GM12872 (cell line): ENCODE results near the gene ROPN1L.

Source experiments
- TF ChIP-seq, protein P1 (sequence below): IDR thresholded peaks from 3 replicates; pipeline ENCODE4 v1.5.1; 2011; ENCODE audit warnings: low read depth, mild to moderate bottlenecking, low read length, moderate library complexity; ENCODE audit not compliant: insufficient read depth

The ROPN1L gene

DNA sequence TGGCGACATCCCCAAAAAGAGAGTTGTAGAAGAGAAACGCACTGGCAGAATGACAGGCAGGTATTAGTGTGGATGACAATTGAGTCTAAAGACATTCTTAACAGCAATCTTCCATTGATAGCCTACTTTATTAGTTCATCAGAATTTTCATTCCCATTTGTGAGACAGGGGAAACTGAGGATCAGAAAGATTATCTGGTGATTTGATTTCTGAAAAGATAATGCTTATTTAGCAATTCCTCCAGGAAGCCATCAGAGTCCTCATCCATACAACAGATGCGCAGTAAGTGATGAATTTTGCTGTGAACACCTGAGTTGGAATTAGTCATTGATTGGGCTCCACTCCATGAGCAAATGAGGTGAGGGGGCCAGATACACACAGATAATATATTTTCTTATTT is 64.9 kb downstream of the ROPN1L start:
- TF ChIP-seq, protein P1, sequence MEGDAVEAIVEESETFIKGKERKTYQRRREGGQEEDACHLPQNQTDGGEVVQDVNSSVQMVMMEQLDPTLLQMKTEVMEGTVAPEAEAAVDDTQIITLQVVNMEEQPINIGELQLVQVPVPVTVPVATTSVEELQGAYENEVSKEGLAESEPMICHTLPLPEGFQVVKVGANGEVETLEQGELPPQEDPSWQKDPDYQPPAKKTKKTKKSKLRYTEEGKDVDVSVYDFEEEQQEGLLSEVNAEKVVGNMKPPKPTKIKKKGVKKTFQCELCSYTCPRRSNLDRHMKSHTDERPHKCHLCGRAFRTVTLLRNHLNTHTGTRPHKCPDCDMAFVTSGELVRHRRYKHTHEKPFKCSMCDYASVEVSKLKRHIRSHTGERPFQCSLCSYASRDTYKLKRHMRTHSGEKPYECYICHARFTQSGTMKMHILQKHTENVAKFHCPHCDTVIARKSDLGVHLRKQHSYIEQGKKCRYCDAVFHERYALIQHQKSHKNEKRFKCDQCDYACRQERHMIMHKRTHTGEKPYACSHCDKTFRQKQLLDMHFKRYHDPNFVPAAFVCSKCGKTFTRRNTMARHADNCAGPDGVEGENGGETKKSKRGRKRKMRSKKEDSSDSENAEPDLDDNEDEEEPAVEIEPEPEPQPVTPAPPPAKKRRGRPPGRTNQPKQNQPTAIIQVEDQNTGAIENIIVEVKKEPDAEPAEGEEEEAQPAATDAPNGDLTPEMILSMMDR = no peak

DNA sequence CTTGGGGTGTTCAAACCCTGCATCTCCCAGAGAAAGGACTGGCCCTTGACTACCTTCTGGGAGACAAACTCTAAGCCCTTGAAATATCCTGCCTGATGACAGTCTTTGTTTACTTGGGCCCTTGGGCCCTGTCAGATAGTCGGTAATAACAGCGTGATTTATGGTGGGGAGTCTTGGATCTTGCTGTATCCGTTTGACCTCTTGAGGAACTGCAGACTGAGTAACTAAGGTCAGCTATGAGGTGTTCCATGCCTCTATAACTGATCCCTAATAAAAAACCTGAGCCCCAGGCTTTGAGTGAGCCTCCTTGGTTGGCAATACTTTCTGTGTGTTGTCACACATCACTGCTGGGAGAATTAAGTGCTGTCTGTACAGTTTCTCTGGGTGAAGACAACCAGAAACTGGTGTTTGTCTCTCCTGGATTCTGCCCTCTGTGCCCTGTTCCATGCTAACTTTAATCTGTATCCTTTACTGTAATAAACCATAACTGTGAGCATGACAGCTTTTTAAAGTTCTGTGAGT is 66.0 kb downstream of the ROPN1L start:
- TF ChIP-seq, protein P1 = no peak

- TF ChIP-seq, protein P1 = no peak
These were observed 67.9 kb downstream of the ROPN1L start for GRCh38 chr5:10509575-10509974.

DNA sequence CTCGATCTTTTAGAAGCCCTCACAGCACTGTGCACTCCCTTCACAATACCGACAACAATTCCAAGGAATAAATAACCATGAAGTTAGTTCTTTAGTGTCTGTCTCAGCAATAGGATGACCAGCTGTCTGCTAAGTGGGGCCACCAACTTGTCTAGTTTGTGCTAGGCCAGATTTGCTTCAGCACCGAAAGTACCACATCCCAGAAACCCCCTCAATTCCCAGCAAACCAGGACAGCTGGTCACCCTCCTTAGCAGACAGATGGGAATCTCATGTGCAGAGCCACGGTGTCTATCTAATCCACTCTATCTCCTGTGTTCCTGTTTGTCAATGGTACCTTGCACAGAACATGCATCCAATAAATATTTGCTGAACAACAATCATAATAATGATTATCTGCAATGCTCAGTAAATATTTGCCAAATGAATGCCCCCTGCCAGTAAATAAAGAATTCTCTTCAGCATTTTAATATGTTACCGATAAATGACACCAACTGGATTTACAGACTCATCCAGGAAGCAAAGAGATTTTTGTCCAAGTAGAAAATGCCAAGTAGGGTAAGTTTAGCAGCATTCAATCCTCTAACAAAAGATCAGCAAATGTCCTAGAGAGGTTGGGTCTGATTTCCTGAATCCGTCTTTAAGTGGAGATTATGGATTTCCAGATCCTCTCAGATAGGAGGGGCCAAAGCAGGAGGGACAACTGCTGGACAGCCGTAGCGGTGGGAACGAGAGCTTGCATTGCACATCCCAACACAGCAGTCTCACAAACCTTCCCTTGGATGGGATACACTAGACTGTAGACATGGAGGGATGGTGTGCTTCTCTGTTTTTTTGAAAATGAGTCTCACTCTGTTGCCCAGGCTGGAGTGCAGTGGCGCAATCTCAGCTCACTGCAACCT is 70.3 kb downstream of the ROPN1L start:
- TF ChIP-seq, protein P1 = no peak

DNA sequence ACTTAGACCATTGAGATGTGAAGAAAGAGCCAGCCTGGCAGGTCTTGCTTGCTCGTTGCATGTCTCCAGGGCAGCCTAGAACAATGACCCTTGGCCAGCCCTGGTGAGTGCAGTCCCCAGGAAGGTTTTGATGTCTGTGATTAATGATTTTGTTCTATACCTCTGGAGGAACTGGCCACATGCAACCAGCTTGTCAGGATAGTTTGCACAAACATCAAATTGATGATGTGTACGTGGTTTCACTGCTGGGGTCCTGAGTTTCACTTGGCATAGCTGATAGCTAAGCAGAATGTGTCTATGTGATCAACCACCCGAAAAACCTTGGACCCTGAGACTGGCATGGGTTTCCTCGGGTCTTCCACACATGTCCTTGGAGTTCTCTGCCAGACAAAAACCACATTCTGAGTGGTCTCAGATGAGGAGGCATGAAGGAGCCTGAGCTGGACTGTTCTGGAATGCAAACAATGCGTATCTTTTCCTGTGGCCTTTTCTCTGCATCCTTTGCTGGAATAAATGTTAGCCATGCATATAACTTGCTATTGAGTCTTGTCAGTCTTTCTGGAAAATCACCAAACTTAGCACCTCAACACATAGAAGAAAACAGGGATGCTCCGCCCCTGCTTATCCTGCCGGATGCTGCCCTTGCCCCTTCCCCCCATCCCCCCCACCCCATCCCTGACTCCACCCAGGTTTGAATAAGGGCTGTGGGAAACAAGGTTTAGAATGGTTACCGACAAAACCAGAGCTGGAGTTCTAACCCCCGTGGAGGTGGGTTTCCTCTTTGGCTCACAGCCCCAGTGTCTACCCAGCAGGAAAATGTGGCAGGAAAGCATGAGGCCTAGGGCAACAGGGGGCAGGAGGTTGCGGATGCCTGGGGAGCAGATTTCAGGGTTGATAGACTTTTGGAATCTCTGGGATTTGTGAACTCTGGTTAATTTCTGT is 72.1 kb downstream of the ROPN1L start:
- TF ChIP-seq, protein P1 = no peak
